ENCODE data around the gene SCLY.

Gene SCLY

DNA sequence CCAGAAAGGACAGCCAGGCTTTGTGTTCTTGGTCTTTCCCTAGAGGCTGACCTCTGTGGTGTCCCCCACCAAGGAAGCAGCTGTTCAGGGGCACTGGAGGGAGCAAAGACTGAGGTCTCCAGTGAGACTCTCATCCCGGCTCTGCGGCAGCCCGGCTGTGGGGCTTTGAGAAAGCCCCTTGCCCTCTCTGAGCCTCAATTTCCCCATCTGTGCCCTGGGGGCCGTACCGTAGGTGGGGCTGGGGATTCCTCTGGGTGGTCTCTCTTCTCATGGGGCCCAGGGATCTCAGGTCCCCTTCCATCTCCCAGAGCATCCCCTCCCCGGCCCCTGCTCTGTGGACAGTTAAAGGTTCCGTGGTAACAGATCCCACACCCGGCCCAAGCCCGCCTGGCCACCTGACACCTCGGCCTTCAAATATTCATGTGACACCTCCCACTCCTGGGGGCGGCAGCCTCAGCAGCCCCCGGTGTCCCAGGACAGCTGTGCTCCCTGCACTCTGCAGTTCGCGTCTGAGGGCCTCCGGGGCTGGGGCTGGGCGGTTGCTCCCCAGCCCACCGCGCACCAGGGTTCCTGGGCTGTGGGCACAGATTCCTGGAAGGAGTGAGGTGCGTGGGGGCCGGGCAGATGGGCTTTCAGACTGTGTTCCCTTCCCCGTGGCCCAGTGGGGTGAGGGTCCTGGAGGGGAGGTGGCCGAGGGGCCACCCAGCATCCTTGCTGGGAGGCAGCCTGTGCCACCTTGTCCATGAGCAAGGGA is 62.6 kb downstream of the SCLY start:
- FAIRE-seq (no peak), DNase-seq (ENCODE audit: insufficient read length, low spot score) (no peak)
- no peak for TF ChIP-seq PAX5 (IDR thresholded peaks at IDR 0.05; ENCODE audit: insufficient read depth, low read length, severe bottlenecking)
- no peak for TF ChIP-seq POU2F2 (IDR thresholded peaks at IDR 0.05; ENCODE audit: low read depth, low read length)
- TF ChIP-seq POLR2A (IDR thresholded peaks at IDR 0.05; ENCODE audit: low read depth, low read length): no peak
- no peak for TF ChIP-seq SPI1 (IDR thresholded peaks at IDR 0.05; ENCODE audit: low read depth, low read length)
- TF ChIP-seq TAF1 (IDR thresholded peaks at IDR 0.05; ENCODE audit: low read depth, low read length): no peak
- no peak for TF ChIP-seq POLR2AphosphoS5 (IDR thresholded peaks at IDR 0.05; ENCODE audit: low read depth, low read length)

DNA sequence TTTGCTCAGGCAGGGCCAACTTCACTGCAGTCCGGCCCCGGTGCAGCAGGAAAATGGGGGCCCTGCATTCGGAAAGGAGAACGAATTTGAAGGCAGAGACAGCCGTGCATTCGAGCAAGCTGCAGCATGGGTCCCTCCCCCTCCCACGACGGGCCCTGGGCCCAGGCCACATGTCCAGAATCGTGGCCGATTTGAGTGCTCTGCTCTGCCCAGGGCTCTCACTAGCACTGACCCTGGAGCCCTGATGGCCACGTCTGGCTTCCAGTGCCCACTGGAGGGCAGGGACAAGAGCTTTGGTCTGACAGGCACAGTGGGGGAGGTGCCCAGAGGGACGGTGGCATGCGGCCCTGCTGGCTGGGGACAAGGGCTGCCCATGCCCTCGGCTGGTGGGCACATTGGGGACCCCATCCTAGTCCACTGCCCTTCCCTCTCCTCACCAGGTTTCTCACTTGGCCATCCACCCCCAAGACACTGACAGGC is 63.2 kb downstream of the SCLY start:
- DNase-seq (ENCODE audit: insufficient read length, low spot score) (no peak), FAIRE-seq (no peak)
- TF ChIP-seq PAX5 (IDR thresholded peaks at IDR 0.05; ENCODE audit: insufficient read depth, low read length, severe bottlenecking): no peak
- no peak for TF ChIP-seq SPI1 (IDR thresholded peaks at IDR 0.05; ENCODE audit: low read depth, low read length)
- no peak for TF ChIP-seq POU2F2 (IDR thresholded peaks at IDR 0.05; ENCODE audit: low read depth, low read length)

DNA sequence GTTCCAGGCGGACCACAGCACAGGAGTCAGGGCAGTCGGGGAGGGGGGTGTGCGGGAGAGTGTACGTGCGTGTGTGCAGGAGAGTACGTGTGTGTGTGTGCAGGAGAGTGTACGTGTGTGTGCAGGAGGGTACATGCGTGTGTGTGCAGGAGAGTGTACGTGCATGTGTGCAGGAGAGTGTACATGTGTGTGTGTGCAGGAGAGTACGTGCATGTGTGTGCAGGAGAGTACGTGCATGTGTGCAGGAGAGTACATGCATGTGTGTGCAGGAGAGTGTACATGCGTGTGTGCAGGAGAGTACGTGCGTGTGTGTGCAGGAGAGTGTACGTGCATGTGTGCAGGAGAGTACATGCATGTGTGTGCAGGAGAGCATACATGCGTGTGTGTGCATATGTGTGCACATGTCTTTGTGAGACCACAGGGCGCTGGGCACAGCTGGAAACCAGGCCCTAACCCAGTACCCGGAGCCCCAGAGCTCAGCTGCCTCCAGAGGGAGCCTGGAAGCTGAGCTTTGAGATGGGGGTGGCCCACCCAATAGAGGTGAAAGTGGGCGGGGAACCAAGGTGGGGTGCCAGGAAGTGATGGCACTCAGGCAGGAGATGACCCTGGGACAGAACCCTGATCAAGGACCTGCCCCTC is 63.8 kb downstream of the SCLY start:
- TF ChIP-seq POLR2AphosphoS5 (IDR thresholded peaks at IDR 0.05; ENCODE audit: low read depth, low read length) (no peak), POU2F2 (IDR thresholded peaks at IDR 0.05; ENCODE audit: low read depth, low read length) (no peak), PAX5 (IDR thresholded peaks at IDR 0.05; ENCODE audit: insufficient read depth, low read length, severe bottlenecking) (no peak), POLR2A (IDR thresholded peaks at IDR 0.05; ENCODE audit: low read depth, low read length) (no peak), TAF1 (IDR thresholded peaks at IDR 0.05; ENCODE audit: low read depth, low read length) (no peak), SPI1 (IDR thresholded peaks at IDR 0.05; ENCODE audit: low read depth, low read length) (no peak)
- DNase-seq (ENCODE audit: insufficient read length, low spot score) (no peak), FAIRE-seq (peak; percentile 83)

DNA sequence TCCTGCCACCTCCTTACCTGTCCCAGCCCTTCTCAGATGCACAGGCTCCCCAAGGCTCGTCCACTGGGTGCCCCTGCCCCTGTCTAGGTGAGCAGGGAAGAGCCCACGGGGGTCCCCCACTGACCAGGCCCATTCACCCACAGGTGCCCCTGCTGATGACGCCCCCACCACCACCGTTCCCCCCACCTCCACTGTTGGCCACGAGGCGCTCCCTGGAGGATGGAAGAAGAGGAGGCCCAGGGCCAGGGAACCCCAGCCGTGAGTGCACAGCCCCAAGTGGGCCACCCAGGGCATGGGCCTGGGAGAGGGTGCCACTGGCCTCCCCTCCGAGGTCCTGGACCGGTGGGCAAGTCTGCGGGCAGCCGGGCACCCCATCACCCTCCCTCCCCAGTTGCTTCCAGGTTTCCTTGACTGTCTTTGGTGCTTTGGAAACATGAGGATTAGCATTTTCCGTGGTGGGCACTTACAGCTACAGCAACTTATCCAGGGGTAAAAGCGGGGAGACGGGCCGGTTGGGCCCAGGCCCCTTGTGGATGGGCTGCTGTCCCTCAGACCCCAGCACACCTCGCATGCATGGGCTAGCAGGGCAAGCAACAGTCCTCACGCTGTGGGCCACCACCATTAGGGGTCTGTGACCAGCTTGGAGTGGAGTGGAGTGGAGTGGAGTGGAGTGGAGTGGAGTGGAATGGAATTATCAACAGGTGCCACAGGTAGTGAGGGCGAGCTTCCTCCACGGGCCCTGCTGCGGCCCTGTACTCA is 64.5 kb downstream of the SCLY start:
- no peak for DNase-seq (ENCODE audit: insufficient read length, low spot score)
- no peak for FAIRE-seq
- TF ChIP-seq POLR2A (IDR thresholded peaks at IDR 0.05; ENCODE audit: low read depth, low read length): no peak
- TF ChIP-seq POU2F2 (IDR thresholded peaks at IDR 0.05; ENCODE audit: low read depth, low read length): no peak
- TF ChIP-seq PAX5 (IDR thresholded peaks at IDR 0.05; ENCODE audit: insufficient read depth, low read length, severe bottlenecking): no peak
- TF ChIP-seq POLR2AphosphoS5 (IDR thresholded peaks at IDR 0.05; ENCODE audit: low read depth, low read length): no peak

DNA sequence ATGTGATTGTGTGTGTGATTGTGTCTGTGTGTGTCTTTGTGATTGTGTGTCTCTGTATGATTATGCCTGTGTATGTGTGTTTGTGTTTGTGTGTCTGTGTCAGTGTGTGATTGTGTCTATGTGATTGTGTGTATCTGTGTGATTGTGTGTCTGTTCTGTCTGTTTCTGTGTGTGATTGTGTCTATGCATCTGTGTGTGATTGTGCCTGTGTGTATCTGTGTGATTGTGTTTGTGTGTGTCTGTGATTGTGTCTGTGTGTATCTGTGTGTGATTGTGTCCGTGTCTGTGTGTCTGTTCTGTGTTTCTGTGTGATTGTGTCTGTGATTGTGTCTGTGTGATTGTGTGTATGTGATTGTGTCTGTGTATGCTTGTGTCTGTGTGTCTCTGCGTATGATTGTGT is 65.5 kb downstream of the SCLY start:
- TF ChIP-seq TAF1 (IDR thresholded peaks at IDR 0.05; ENCODE audit: low read depth, low read length) (no peak), SPI1 (IDR thresholded peaks at IDR 0.05; ENCODE audit: low read depth, low read length) (no peak), PAX5 (IDR thresholded peaks at IDR 0.05; ENCODE audit: insufficient read depth, low read length, severe bottlenecking) (no peak), POU2F2 (IDR thresholded peaks at IDR 0.05; ENCODE audit: low read depth, low read length) (no peak)
- no peak for DNase-seq (ENCODE audit: insufficient read length, low spot score)
- FAIRE-seq: peak; percentile 94

DNA sequence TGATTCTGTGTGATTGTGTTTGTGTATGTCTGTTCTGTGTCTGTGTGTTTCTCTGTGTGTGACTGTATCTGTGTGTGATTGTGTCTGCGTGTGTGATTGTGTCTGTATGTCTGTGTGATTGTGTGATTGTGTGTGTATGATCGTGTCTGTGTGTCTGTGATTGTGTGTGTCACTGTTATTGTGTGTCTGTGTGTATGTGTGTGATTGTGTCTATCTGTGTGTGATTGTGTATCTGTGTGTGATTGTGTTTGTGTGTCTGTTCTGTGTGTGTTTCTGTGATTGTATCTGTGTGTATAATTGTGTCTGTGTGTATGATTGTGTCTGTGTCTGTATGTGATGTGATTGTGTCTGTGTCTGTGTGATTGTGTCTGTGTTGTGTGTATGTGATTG is 66.0 kb downstream of the SCLY start:
- no peak for FAIRE-seq
- DNase-seq (ENCODE audit: insufficient read length, low spot score): no peak
- TF ChIP-seq POU2F2 (IDR thresholded peaks at IDR 0.05; ENCODE audit: low read depth, low read length): no peak
- TF ChIP-seq SPI1 (IDR thresholded peaks at IDR 0.05; ENCODE audit: low read depth, low read length): no peak
- TF ChIP-seq POLR2AphosphoS5 (IDR thresholded peaks at IDR 0.05; ENCODE audit: low read depth, low read length): no peak
- TF ChIP-seq TAF1 (IDR thresholded peaks at IDR 0.05; ENCODE audit: low read depth, low read length): no peak
- TF ChIP-seq POLR2A (IDR thresholded peaks at IDR 0.05; ENCODE audit: low read depth, low read length): no peak
- TF ChIP-seq PAX5 (IDR thresholded peaks at IDR 0.05; ENCODE audit: insufficient read depth, low read length, severe bottlenecking): no peak

DNA sequence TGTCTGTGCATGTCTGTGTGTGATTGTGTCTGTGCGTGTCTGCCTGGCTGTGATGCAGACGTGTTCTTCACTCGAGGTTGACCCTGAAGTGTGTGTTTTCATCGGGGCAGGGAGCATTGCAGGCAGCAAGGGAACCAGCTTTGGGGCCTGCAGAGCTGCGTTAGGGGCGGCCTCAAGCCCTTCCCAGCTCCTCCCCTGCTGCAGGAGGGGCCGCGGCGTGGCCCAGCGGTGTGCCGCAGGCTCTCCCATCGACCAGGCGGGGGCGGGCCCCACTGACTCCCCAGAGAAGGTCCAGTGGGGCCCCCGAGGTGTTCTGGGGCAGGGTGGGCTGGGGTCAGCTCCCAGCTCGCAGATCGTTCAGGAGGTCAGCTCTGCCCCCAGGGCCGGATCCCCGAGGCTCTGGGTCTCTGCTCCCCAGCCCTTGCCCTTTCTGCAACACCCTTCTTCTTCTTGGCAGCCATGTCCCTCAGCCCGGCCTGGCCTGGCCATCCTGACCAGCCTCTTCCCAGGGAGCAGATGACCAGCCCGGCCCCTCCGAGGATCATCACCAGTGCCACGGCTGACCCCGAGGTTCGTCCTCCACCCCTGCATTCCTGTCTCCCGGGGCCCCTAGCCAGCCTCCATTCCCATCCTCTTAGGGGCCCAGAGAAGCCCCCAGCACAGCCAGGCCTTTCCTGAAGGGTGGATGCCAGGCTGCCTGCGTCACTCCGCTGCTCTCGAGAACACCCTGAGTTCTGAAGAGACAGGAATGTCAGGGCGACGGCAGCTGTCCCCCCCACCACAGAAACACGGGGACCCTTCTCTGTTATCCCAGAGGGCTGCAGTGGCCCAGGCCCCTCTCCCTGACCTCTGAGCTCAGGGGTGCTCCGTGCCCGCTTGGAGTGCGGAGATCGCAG is 66.6 kb downstream of the SCLY start:
- FAIRE-seq: no peak

DNA sequence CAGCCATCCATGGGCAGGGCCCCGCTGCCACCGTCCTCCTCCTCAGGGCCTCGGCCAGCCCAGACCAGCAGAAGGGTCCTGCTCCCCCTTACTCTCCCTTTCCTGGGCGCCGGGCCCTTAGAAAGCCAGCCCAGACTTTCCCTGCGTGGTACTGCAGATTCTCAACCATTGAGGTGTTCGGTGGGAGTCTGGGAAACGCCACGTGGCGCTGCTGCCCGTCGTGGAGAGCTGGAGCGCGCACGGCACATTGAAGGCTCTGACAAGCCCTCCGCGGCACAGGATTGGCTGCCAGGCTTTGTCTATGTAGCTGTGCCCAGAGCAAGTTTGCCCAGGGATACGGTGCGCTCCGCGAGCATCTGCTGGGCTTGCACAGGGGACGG is 67.2 kb downstream of the SCLY start:
- TF ChIP-seq POLR2AphosphoS5 (IDR thresholded peaks at IDR 0.05; ENCODE audit: low read depth, low read length) (no peak), POU2F2 (IDR thresholded peaks at IDR 0.05; ENCODE audit: low read depth, low read length) (no peak), SPI1 (IDR thresholded peaks at IDR 0.05; ENCODE audit: low read depth, low read length) (no peak), POLR2A (IDR thresholded peaks at IDR 0.05; ENCODE audit: low read depth, low read length) (no peak), TAF1 (IDR thresholded peaks at IDR 0.05; ENCODE audit: low read depth, low read length) (no peak), PAX5 (IDR thresholded peaks at IDR 0.05; ENCODE audit: insufficient read depth, low read length, severe bottlenecking) (no peak)
- DNase-seq (ENCODE audit: insufficient read length, low spot score) (no peak), FAIRE-seq (no peak)

More for the DNA sequence above, 66.6 kb downstream of the SCLY start:
- no peak for DNase-seq (ENCODE audit: insufficient read length, low spot score)
- TF ChIP-seq SPI1 (IDR thresholded peaks at IDR 0.05; ENCODE audit: low read depth, low read length) (no peak), TAF1 (IDR thresholded peaks at IDR 0.05; ENCODE audit: low read depth, low read length) (no peak), POLR2A (IDR thresholded peaks at IDR 0.05; ENCODE audit: low read depth, low read length) (no peak), POU2F2 (IDR thresholded peaks at IDR 0.05; ENCODE audit: low read depth, low read length) (no peak), PAX5 (IDR thresholded peaks at IDR 0.05; ENCODE audit: insufficient read depth, low read length, severe bottlenecking) (no peak), POLR2AphosphoS5 (IDR thresholded peaks at IDR 0.05; ENCODE audit: low read depth, low read length) (no peak)
